Stimulated activated CD8-positive, alpha-beta memory T cell treated with anti-CD3 and anti-CD28 coated beads, Interleukin-4, amount 100 ng/mL, for 24 hours (primary cell): ENCODE measurements around the gene PAGE2B.
"Not testable (repeated sequence)": the region's sequence is repeated elsewhere in the genome, so short reads cannot be mapped to it uniquely, and the experiment has no call there.

Experiments
- DNase-seq: peaks from one replicate; pipeline ENCODE4 v3.0.0-alpha.2; 2020; ENCODE audit warnings: low read depth

The PAGE2B gene, protein sequence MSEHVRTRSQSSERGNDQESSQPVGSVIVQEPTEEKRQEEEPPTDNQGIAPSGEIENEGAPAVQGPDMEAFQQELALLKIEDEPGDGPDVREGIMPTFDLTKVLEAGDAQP

DNA sequence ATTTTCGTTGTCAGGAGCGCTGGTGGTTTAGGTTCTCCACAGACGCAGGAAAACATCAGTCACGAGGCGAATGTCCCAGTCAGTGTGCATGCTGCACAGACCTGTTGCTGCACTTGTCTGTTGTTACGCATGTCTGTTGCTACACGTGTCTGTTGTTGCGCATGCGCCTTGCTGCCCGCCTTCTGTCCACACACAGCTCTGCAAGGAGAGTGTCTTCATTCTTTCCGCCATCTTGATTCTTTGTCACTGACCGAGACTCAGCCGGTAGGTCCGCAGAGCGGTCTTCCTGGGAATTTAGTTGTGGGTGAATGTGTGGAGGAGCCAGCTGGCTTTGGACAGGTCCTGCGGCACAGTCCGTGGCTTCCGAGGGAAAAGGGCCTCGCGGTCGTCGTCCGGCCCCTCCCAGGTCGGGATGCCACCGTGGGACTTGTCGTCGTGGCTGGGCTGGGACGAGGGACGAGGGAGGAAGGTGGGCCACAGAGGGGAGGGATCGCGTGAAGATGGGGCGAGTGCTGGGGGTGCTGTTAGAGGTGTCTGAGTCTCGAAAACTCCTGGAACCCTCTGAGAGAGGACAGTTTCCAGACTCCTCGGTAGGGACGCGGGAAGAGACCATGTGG is at the start of gene PAGE2B:
PAGE2B (plus strand) TSS at position 180 of the 617 bp plus-strand sequence. CDS start 1,012 bp downstream, outside the sequence.
- DNase-seq, result no peak

DNA sequence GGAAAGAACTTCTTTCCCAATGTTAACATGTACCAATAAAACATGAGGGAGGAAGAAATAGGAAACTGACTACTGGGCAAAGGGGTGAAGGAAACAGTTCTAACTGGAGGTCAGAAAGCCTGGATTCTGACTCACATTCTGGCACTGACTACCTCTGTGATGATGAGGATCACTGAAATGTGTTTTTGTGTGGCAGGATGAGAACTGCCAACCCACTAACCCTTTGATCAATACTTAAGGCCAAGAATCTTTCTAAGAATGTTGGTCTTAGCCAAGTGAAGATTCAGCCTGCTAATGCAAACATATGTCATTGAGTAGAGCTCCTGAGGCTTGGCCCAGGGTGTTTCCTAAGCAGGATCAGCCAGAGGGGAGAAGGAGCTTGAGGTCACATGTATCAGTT is 48.7 kb upstream of the PAGE2B start:
- DNase-seq, result no peak

DNA sequence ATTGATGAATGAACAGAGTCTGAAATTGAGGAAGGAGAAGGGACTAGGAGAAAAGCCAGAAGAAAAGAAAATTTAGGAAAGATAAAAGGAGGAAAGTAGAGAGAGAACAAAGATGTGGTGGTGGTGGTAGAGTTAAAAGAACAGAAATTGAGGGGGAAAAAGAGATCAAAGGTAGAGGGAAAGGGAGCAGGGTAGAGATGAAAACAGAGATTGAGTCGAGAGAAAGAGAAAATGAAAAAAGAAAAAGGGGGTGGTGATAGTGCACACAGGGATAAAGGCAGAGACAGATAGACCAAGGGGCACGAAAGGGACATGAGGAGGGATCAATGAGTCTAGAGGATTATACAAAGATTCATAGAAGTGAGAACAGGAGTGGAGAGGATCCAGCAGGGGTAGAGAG is 48.0 kb upstream of the PAGE2B start:
- DNase-seq, result no peak

DNA sequence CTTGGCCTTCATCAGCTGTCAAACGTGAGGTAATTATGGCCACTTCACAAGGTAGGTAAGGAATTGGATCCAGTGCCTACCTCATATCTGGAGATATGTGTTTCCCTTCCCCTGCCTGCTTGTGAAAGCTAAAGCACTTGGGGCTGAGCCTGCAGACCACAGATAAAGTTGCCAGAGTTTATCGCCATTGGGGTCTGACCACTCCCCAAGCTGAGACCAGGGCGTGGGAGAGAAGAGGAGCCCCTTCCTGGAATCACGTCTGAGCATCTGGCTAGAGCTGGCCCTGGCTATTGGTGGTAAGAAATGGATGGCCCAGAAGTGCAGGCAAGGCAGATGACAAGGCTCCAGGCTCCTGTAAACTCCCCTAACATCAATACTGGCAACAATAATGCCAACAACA is 46.8 kb upstream of the PAGE2B start:
- DNase-seq, result no peak

DNA sequence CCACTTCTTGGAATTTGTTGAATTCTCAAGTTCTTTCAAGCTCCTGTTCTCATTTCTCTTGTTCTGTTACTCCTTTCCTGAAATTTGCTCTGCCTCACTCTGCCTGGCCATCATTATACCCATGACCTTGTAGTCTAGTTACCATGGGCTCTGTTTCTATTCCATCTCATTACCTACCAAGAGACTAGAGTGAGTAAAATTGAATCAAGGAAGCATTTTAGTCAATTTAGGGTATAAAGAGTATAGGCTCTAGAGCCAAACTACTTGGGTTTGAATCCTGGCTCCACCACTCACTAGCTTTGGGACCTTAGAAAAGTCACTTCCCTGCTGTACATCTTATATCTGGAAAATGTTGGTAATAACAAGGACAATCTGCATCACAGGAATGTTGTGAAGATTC is 46.2 kb upstream of the PAGE2B start:
- DNase-seq, result no peak

DNA sequence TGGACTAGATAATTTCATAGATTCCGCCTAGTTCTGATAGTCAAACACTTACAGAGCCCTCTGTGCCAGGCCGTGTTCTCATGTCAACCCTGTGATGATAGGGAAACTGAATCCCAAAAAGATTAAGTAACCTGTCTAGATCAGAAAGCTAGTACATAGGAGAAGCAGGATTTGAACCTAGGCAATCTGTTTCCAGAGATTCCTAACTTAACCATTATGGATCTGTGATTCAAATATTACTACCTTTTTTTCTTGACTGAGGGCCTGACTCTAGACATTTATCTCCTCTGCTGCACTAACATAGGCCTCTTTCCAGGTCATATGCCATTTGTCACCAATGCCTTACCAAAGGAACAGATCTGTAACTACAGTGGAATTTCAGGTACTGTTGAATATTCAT is 45.5 kb upstream of the PAGE2B start:
- DNase-seq, result no peak

DNA sequence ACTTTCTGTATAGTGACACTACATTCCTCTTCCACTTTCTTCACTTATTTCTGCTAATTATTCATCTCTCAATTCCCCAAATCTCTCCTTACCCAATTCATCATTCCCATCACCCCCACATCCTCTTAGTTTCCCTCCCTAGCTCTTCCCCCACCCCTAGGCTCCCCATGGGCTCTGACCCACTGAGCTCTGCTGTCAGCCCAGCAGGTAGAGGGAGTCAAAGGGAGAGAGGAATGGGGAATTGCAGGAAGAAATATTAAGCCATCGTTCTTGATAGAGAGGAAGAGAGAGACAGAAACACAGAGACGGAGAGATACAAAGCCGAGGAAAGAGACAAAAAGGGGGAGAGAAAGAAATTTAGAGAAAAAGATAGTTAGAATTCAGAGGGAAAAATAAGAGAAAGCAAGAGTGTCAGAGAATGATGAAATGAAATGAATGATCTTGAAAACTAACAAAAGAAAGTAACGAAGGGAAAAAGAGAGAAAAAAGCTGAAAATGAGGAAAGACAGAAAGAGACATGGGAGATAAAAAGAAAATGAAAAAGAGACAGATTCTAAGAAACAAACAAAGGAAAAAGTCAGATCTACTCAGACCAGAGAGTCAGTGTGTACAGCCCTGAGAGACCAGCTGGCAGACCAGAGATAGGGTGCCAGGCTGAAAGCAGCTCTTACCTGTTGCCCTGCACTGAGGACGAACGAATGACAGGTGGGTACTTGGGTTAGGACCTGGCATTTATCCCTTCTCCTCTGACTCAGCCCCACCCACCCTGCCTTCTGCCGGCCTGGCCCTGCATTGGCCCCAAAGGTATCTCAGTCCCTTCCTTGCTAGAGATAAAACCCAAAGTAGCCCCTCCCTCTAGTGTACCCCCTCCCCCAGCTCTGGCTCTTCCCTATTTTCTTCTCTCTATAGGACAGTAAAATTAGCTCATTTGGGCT is 44.3 kb upstream of the PAGE2B start, which contains the start of gene ALAS2:
ALAS2 (minus strand) TSS at position 707 of the 935 bp plus-strand sequence. CDS start 4,977 bp downstream, outside the sequence.
- no peak for DNase-seq

DNA sequence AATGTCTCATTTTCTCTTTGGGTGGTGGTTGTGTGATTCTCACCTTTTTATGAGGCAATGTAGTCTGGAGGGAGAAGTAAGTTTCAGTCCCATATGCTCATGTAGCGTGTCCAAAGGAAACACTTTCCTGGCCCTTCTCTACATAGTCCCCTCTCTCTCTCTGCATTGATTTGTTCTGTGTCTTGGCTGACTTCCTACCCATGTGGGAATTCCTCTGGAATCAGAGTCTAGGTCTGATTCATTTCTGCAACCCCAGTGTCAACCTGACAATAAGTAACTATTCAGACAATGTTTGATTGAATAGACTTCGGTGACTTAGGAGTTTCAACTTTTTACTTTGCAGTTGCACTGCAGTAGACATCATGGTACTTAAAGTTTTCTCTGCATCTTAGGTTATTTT is 41.4 kb upstream of the PAGE2B start:
- no peak for DNase-seq

DNA sequence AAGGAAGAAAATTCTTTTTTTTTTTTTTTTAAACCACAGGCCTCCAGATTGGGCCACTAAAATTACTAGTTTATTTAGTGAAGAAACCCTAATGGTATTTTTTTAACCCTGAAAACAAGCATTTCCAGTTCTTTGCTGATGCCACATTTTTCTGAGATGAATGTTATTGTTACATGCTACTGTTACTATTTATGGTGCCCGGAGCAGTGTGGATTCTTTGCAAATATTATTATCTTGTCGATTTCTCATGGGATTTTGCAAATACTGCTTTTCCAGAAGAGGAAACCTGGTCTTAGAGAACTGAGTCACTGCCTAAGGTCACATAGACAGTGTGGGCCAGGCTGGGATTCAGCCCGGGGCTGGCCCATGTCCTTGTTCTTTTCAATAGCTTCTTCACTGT is 35.4 kb upstream of the PAGE2B start:
- DNase-seq, result no peak

DNA sequence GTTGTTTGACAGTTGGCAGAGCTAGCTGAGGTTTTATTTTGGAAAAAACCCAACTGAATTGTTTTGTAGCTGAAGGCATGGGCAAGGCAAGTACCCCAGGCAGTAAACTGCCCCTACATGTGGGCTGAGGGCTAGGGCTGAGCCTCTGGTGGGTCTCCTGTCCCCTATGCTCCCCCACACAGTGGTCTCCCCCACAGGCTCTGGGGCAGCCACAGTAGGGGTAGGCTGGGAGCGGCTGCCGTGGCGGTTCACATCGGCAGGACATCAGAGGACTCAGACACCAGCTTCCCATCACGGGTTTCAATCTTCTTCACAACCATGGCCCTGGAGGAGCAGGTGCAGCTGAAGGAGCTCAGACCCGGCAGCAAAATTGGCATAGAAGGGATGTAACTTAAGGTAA is 33.3 kb upstream of the PAGE2B start:
- no peak for DNase-seq

DNA sequence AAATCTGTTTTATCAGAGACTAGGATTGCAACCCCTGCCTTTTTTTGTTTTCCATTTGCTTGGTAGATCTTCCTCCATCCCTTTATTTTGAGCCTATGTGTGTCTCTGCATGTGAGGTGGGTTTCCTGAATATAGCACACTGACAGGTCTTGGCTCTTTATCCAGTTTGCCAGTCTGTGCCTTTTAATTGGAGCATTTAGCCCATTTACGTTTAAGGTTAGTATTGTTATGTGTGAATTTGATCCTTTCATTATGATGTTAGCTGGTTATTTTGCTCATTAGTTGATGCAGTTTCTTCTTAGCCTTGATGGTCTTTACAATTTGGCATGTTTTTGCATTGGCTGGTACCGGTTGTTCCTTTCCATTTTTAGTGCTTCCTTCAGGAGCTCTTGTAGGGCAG is 24.2 kb upstream of the PAGE2B start:
- DNase-seq, result not testable (repeated sequence)

DNA sequence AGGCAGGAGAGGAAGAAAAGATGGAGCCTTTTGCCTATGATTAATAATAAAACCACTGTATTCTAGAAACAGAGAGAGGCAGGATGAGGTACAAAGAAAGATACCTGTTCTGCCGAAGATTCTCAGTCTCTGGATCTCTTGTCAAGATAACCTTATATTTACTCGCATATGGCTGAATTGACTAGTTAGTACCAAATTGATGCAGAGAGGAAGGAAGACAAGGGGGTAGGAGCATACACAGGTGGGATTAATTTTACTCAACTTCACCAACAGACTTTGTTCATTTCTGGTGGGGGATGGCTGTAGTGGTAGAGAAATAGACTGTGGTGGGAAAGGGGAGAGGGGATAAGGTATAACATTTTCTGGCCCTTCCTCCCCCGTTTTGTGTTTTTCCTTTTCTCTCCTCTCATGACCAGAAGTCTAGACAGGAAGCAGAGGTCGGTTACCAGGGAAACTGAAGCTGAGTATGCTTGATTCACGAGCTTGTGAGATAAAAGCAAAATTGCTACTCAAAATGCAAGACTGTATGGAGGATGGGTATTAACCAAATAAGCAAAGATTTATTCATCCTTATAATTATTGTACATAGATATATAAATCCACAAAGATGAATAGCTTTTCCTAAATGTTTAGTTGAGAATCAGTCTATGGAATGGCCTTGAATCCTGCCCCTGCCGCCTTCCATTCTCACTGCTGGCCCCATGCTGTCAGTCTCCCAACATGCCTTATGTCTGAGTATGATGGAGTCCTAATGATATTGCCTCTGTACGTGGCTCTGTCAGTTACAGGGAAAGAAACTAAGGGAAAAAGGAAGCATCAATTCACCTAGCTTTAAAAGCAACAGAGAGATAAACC is 17.8 kb upstream of the PAGE2B start:
- DNase-seq, result no peak

DNA sequence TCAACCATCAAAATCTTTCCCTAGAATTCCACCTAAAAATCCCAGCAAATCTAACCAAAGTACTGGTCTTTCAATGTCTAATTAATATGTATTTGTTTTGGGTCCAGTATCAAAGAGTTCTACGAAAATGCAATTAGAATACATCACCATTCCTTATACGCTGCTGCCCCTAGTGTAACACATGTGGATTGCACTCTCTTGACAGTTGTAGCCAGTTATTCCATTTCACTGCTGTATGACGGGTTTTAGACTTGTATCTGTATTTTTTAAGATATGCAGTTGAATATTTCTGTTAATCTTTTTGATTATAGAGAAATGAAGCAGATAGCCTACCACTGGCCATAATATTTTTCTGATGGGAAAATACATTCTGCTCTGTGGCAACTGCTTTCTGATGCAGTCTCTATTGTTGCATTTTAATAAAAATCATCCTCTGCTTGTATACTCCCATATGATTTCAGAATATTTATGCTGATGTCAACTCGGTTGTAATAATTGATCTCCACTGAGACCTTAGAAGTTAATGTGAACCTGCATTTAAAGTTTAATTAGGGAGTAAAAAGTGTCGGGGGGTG is 17.1 kb upstream of the PAGE2B start:
- DNase-seq, result no peak

DNA sequence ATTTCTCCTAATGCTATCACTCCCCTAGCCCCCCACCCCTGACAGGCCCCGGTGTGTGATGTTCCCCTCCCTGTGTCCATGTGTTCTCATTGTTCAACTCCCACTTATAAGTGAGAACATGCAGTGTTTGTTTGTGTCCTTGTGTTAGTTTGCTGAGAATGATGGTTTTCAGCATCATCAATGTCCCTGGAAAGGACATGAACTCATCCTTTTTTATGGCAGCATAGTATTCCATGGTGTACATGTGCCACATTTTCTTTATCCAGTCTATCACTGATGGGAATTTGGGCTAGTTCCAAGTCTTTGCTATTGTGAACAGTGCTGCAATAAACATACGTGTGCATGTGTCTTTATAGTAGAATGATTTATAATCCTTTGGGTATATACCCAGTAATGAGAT is 7.7 kb upstream of the PAGE2B start:
- DNase-seq, result not testable (repeated sequence)

DNA sequence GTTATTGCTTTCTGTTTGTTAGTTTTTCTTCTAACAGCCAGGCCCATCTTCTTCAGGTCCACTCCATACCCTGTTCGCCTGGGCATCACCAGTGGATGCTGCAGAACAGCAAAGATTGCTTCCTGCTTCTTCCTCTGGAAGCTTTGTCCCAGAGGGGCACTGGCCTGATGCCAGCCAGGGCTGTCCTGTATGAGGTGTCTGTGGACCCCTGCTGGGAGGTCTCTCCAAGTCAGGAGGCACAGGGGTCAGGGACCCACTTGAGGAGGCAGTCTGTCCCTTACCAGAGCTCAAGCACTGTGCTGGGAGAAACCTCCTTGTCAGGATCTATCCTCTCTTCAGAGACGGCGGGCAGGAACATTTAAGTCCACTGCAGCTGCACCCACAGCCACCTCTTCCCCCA is 2.5 kb upstream of the PAGE2B start:
- DNase-seq, result no peak

DNA sequence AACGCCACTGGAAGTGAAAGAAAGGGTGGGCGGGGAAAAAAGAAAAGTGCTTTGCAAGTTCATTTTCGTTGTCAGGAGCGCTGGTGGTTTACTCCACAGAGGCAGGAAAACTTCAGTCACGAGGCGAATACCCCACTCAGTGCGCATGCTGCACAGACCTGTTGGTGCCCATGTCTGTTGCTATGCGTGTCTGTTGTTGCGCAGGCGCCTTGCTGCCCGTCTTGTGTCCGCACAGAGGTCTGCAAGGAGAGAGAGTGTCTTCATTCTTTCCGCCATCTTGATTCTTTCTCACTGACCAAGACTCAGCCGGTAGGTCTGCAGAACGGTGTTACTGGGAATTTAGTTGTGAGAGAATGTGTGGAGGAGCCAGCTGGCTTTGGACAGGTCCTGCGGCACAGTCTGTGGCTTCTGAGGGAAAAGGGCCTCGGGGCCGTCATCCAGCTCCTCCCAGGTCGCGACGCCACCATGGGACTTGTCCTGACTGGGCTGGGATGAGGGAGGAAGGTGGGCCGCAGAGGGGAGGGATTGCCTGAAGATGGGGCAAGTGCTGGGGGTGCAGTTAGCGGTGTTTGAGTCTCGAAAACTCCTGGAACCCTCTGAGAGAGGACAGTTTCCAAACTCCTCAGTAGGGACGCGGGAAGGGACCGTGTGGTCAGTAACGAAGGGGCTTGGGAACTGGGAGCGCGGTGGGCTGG is 14.1 kb downstream of the PAGE2B start, which contains the start of gene PAGE2:
PAGE2 (plus strand) TSS at position 224 of the 695 bp plus-strand sequence. CDS start 1,003 bp downstream, outside the sequence.
- no peak for DNase-seq

DNA sequence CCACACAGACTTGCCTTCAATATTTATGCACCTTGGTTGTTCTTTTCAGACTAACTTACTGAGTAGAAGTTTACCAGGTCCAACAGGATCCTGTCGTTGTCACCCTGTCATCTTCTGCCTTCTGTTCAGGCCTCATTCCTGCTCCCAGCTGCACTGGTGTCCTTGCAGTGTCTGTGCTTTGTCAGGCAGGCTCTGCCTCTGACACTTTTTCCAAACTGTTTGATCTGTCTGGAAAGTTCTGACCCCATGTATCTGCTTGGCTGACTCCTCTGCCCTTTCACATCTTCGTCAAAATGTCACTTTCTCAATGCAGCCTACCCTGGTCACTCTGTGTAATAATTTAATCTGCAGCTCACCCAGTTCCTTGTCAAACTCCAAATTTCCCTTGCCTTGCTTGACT is 23.9 kb downstream of the PAGE2B start:
- DNase-seq, result no peak

DNA sequence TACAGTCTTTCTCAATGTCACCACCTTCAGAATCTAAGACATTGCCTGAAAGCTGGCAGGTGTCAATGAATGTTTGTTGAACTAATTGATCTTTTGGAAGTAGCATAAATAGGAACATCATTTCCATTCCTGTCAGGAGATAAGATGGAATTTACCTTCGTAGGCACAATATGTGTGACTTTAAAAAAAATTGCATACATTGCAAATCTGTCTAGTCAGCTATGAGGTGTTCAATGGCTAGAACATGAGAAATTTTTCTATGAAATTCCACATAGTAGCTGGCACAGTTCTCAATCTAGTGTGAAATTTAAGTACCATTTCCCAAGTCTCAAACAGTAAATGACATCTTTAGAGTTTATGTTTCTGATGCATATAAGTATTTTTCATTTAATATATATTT is 24.3 kb downstream of the PAGE2B start:
- DNase-seq, result no peak

DNA sequence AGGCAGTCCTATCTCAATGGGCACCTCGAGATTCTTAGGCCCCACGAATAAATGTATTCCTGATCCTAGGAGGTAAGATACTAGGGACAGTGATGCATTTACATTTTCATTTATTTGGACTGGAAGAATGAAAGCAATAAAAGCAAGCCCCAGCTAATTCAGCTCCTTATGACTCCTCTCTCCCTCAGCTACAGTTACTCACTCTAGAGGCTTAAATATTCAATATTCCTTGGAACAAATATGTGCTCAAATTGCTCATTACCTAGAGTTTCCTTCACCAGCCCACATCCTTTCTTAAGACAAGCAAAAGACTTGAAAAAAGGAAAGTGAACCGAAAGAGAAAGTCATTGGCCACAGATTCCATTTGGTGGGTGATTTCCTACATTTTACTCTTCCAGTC is 27.9 kb downstream of the PAGE2B start:
- DNase-seq, result no peak

DNA sequence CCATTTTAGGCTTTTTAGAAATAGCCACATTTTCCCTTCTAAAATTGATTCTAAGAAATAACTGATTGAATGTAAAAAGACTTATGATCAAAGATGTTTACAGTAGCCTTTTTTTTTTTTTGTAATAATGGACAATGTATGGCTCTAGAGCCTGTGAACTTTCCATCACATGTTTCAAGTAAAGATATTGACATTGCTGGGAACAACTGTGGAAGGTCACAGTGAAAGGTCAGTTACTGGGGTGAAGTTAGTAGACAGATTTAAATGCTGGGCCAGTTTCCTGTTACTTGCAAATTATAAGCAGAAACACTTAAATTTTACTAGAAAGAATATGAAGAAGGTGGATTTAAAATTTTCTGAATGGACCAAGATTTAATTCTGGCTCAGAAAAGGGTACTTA is 32.4 kb downstream of the PAGE2B start:
- no peak for DNase-seq

DNA sequence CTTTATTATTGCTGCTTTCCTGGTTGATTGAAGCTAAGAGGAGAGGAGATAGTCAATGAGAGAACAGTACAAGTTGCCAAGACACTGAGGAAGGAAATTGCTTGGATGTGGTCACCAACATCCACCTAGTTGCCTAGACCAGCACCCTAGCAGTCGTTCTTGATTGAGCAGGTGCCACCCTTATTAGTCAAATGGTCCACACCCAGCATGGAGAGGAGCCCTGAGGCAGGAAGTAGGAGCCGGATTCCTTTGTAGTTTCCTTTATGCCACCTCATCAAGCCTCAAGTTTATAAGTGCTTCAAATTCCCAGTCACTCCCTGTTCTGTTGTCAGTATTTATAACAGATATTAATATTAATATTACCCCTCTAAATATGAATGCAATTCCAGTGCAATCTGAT is 33.1 kb downstream of the PAGE2B start:
- DNase-seq, result no peak
